KMS-11 (cell line): ENCODE data around the gene XG.
"Not testable (repeated sequence)": the region's sequence is repeated elsewhere in the genome, so short reads cannot be mapped to it uniquely, and the experiment has no call there.

Experiments used
- H2AFZ ChIP-seq: fragments of 200-600 bp; sonication (generic); 2 replicates; pipeline ENCODE4 v1.6.1; 2016; ENCODE audit warnings: antibody characterized with exemption, mixed run types, low read depth
- H3K27ac ChIP-seq: fragments of 200-600 bp; sonication (generic); 2 replicates; pipeline ENCODE4 v1.6.1; 2016; ENCODE audit warnings: mild to moderate bottlenecking, mixed run types
- H3K27me3 ChIP-seq: fragments of 200-600 bp; sonication (generic); 2 replicates; pipeline ENCODE4 v1.6.1; 2017; ENCODE audit warnings: mild to moderate bottlenecking, low read depth, mixed run types, moderate library complexity; ENCODE audit not compliant: insufficient read depth
- H3K36me3 ChIP-seq: fragments of 200-600 bp; sonication (generic); 2 replicates; pipeline ENCODE4 v1.6.1; 2017; ENCODE audit warnings: mild to moderate bottlenecking, mixed run types; ENCODE audit not compliant: insufficient read depth
- H3K4me1 ChIP-seq: fragments of 200-600 bp; sonication (generic); 2 replicates; pipeline ENCODE4 v1.6.1; 2016; ENCODE audit warnings: mild to moderate bottlenecking, low read depth, mixed run types; ENCODE audit not compliant: poor library complexity, severe bottlenecking
- H3K4me2 ChIP-seq: fragments of 200-600 bp; sonication (generic); 2 replicates; pipeline ENCODE4 v1.7.0; 2016; ENCODE audit warnings: mild to moderate bottlenecking, mixed run types
- H3K4me3 ChIP-seq: fragments of 200-600 bp; sonication (generic); IDR thresholded peaks from 2 replicates; pipeline ENCODE4 v1.6.1; 2017; ENCODE audit warnings: low read depth, low read length, mixed read lengths; ENCODE audit not compliant: insufficient read depth
- H3K79me2 ChIP-seq: fragments of 200-600 bp; sonication (generic); 2 replicates; pipeline ENCODE4 v1.6.1; 2016; ENCODE audit warnings: low read depth, mixed run types; ENCODE audit not compliant: insufficient read depth
- H3K9ac ChIP-seq: fragments of 200-600 bp; sonication (generic); 2 replicates; pipeline ENCODE4 v1.6.1; 2016; ENCODE audit warnings: mild to moderate bottlenecking, mixed run types
- H4K20me1 ChIP-seq: fragments of 200-600 bp; sonication (generic); 2 replicates; pipeline ENCODE4 v1.6.1; 2016; ENCODE audit warnings: mild to moderate bottlenecking, mixed run types; ENCODE audit not compliant: insufficient read depth
- TF ChIP-seq, protein P1 (sequence below): fragments of 200-600 bp; sonication (generic); conservative IDR thresholded peaks from 2 replicates; pipeline ENCODE4 v1.6.1; 2017; ENCODE audit warnings: low read depth, mild to moderate bottlenecking, antibody characterized with exemption, low read length, moderate library complexity, mixed read lengths

XG gene

DNA sequence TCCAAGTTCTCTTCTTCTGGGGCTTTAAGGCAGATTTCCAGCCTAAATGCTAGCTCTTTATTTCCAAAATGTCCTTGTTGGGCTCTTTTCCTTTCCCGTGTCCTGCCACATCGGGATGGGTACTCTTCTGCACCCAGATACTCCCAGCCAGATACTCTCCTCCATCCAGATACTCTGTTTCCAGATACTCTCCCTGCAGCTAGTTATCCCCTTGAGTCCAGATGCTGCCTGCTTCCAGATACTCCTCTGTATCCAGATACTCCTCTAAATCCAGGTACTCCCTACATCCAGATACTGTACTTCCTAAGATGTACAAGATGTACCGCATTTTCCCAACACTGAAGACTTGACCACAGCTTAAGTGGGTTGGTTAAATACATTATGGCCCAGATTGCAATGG lies 10.5 kb upstream of the XG start:
- TF ChIP-seq, protein P1, sequence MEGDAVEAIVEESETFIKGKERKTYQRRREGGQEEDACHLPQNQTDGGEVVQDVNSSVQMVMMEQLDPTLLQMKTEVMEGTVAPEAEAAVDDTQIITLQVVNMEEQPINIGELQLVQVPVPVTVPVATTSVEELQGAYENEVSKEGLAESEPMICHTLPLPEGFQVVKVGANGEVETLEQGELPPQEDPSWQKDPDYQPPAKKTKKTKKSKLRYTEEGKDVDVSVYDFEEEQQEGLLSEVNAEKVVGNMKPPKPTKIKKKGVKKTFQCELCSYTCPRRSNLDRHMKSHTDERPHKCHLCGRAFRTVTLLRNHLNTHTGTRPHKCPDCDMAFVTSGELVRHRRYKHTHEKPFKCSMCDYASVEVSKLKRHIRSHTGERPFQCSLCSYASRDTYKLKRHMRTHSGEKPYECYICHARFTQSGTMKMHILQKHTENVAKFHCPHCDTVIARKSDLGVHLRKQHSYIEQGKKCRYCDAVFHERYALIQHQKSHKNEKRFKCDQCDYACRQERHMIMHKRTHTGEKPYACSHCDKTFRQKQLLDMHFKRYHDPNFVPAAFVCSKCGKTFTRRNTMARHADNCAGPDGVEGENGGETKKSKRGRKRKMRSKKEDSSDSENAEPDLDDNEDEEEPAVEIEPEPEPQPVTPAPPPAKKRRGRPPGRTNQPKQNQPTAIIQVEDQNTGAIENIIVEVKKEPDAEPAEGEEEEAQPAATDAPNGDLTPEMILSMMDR: no peak
- no peaks in the 10 kb centered on the region for H3K27me3 ChIP-seq
- no peaks in the 10 kb centered on the region for H3K36me3 ChIP-seq

DNA sequence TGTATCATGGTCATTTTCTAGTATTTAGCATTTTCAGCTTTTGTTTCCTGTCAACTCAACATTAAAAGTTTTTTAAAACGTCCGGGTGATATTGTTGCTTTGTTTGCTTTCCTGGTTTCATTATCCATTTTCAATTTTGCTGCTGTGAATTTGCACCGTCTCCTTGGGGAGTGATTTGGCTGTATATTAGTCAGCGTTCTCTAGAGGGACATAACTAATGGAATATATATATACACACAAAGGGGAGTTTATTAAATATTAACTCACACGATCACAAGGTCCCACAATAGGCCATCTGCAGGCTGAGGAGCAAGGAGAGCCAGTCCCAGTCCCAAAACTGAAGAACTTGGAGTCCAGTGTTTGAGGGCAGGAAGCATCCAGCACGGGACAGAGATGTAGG lies 5.6 kb upstream of the XG start:
- not testable (repeated sequence) for H3K4me2 ChIP-seq, H3K27ac ChIP-seq, H3K4me1 ChIP-seq, H3K4me3 ChIP-seq, H2AFZ ChIP-seq, H3K27me3 ChIP-seq, H3K79me2 ChIP-seq, H3K36me3 ChIP-seq, H3K9ac ChIP-seq, H4K20me1 ChIP-seq

More for the DNA sequence above, 10.5 kb upstream of the XG start:
- H3K4me2 ChIP-seq: no peak overlapping the region
- no peaks in the 10 kb centered on the region for H3K79me2 ChIP-seq
- H4K20me1 ChIP-seq: no peaks in the 10 kb centered on the region
- H3K27ac ChIP-seq: no peak overlapping the region
- no peaks in the 10 kb centered on the region for H3K4me1 ChIP-seq
- no peak overlapping the region for H3K9ac ChIP-seq
- no peak overlapping the region for H2AFZ ChIP-seq
- H3K4me3 ChIP-seq: no peak overlapping the region

DNA sequence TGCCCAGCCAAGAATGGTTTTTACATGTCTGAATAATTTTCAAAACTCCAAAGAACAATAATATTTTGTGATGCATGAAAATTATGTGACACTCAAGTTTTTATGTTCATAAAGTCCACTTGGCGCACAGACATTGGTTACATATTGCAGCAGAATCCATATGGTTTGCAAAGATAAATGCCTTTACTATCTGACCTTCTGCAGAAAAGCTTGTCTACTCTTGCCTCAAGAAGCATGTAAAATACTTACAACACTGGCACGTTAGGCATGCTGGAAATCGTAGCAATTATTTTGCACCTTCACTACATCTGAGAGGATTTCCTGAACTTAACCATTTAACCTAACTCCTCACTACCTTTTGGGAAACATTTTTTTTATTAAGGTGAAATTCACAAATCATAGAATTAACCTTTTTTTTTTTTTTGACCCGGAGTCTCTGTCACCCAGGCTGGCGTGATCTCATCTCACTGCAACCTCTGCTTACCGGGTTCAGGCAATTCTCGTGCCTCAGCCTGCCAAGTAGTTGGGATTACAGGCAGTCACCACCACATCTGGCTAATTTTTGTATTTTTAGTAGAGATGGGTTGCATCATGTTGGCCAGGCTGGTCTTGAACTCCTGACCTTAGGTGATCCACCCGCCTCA lies 3.5 kb upstream of the XG start:
- H3K79me2 ChIP-seq: no peaks in the 10 kb centered on the region
- no peak overlapping the region for H2AFZ ChIP-seq
- H3K4me1 ChIP-seq: no peaks in the 10 kb centered on the region
- no peak overlapping the region for H3K27ac ChIP-seq
- H3K36me3 ChIP-seq: no peaks in the 10 kb centered on the region
- no peaks in the 10 kb centered on the region for H3K27me3 ChIP-seq
- no peaks in the 10 kb centered on the region for H4K20me1 ChIP-seq
- H3K9ac ChIP-seq: no peak overlapping the region
- no peak overlapping the region for H3K4me2 ChIP-seq
- H3K4me3 ChIP-seq: no peak overlapping the region
- TF ChIP-seq, protein P1: no peak

DNA sequence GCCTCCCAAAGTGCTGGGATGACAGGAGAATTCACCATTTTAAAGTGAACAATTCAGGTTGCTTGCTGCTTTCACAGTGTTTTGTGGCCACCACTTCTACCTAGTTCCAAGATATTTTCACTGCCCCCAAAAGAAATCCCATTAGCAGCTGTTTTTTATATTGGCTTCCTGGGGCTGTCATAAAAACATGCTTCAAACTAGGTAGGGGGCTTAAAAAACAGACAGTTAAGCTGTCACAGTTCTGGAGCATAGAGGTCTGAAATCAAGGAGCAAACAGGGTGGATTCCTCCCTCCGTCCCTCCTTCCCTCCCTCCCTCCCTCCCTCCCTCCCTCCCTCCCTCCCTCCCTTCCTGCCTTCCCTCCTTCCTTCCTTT lies 3.0 kb upstream of the XG start:
- Histone ChIP-seq H3K4me3 (no peak overlapping the region), H3K79me2 (no peaks in the 10 kb centered on the region), H3K9ac (no peak overlapping the region), H2AFZ (no peak overlapping the region), H3K4me1 (no peaks in the 10 kb centered on the region), H3K4me2 (no peak overlapping the region), H3K27me3 (no peaks in the 10 kb centered on the region), H3K27ac (no peak overlapping the region), H4K20me1 (no peaks in the 10 kb centered on the region), H3K36me3 (no peaks in the 10 kb centered on the region)
- TF ChIP-seq, protein P1: no peak

DNA sequence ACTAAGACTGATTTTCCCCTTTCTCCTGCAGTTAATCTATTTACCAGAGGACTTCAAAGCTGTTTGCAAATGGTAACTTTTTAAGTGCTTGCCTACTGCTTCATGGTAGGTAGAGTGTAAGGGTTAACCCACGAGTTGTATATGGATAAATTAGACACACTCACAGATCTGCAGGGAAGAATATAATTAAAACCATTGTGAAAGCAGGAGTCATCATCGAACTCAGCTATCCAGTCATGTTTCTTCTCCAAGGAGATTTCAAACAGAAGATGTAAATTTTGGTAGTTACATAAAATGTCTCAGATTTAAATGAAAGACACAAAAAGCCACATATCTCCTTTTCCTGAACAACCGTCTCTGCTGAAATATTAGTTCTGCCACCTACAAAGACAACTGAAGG lies 549 bp upstream of the XG start:
- no peak overlapping the region for H3K4me2 ChIP-seq
- H3K79me2 ChIP-seq: no peaks in the 10 kb centered on the region
- no peak overlapping the region for H3K4me3 ChIP-seq
- no peak overlapping the region for H3K27ac ChIP-seq
- no peak overlapping the region for H2AFZ ChIP-seq
- no peaks in the 10 kb centered on the region for H3K36me3 ChIP-seq
- no peak overlapping the region for H3K9ac ChIP-seq
- no peaks in the 10 kb centered on the region for H3K27me3 ChIP-seq
- no peaks in the 10 kb centered on the region for H3K4me1 ChIP-seq
- no peaks in the 10 kb centered on the region for H4K20me1 ChIP-seq
- TF ChIP-seq, protein P1: no peak

DNA sequence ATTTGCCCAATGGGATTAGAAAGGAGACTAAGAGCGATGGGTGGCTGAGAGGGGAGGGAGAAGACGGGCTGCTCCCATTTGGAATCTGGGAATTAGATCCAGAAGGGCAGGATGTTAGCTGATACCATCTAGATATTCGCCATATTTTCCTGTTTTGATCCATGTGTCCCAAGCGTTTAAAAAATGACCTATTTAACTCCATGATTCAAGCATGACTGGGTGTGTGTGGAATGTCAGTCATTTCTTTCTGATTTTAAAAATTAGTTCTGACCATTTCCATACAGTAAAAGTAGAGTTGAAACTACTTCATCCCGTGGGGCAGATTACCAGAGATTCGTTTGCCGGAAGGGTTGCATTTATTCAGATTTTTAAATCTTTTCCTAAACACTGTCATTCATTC lies 601 bp downstream of the XG start:
- H2AFZ ChIP-seq, H3K27ac ChIP-seq, H3K36me3 ChIP-seq, H3K79me2 ChIP-seq, H3K4me3 ChIP-seq, H4K20me1 ChIP-seq, H3K4me1 ChIP-seq, H3K27me3 ChIP-seq, H3K9ac ChIP-seq, H3K4me2 ChIP-seq: not testable (repeated sequence)

DNA sequence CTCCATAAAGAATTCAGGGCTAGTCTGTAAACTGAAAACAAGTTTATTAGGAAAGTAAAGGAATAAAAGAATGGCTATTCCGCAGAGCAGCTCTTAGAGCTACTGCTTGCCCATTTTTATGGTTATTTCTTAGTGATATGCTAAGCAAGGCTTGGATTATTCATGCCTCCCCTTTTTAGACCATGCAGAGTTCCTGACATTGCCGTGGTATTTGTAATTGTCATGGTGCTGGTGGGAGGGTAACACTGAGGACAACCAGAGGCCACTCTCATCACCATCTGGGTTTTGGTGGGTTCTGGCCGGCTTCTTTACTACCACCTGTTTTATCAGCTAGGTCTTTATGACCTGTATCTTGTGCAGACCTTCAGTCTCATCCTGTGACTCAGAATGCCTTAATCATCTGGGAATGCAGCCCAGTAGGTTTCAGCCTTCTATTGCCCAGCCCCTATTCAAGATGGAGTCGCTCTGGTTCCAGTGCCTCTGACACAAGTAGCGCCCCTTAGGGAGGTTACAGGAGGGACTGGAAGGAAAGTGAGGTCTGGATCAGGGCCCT lies 3.4 kb downstream of the XG start:
- not testable (repeated sequence) for H3K9ac ChIP-seq, H3K79me2 ChIP-seq, H3K4me2 ChIP-seq, H3K4me3 ChIP-seq, H3K4me1 ChIP-seq, H3K27ac ChIP-seq, H3K27me3 ChIP-seq, H3K36me3 ChIP-seq, H4K20me1 ChIP-seq, H2AFZ ChIP-seq
